M059J (cell line): ENCODE measurements around the gene LRRC25. TPM values are rescaled to one million over a fixed set of nuclear protein-coding genes. Genes with fewer than 3 reads are reported as not detected.
A peak's percentile ranks its signal among the peaks of the same experiment; 100 is the strongest.

Experiments used
- DNase-seq: peaks from one replicate; pipeline ENCODE4 v3.0.0-alpha.2; 2012; ENCODE audit warnings: low read depth
- total RNA-seq: library from RNA; depleted of rRNA; stranded (reverse); fragments of >200 nt; shearing (Covaris generic); gene quantifications from 2 replicates; pipeline ENCODE4 v1.2.3, GENCODE V29; 2014

Gene LRRC25
- total RNA-seq, 1 experiment from 2014 or later, result not detected

GRCh38 chr19:18424890-18425514, 27.6 kb upstream of the LRRC25 start:
- DNase-seq, result no peak

DNA sequence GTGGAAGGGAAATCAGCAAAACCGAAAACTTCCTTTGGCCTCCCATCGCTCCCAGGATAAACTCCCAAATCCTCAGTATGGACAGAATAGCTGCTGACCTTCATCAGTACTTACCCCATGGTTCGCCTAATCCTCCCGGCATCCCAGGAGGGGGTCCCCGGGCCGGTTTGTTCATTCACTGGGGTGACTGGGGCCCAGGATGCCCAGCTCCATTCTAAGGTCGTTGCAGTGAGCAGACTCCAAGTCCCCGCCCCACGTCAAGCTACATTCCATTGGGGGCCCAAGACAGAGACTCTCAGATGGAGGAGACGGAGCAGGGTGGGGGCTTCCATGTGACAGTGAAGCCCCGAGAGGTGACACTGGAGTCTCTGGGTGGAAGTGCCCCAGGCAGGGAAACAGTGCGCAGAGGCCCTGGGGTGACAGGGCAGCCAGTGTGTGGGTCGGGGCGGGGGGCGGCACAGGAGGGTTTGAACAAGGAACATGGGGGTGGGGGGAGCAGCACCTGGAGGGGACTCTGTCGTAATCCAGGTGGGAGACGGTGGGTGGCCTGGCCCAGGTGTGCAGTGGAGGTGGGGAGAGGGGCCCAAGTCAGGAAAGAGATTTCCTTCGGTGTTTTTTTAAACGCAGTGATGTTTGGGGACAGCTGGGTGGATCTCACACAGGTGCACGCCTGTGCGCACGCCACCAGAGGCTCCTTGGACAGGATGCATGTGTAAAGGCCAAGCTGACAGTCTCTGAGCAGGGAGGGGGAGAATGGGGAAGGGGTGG, 26.9 kb upstream of the LRRC25 start:
- no peak for DNase-seq

GRCh38 chr19:18423258-18424020, 26.0 kb upstream of the LRRC25 start:
- no peak for DNase-seq

DNA sequence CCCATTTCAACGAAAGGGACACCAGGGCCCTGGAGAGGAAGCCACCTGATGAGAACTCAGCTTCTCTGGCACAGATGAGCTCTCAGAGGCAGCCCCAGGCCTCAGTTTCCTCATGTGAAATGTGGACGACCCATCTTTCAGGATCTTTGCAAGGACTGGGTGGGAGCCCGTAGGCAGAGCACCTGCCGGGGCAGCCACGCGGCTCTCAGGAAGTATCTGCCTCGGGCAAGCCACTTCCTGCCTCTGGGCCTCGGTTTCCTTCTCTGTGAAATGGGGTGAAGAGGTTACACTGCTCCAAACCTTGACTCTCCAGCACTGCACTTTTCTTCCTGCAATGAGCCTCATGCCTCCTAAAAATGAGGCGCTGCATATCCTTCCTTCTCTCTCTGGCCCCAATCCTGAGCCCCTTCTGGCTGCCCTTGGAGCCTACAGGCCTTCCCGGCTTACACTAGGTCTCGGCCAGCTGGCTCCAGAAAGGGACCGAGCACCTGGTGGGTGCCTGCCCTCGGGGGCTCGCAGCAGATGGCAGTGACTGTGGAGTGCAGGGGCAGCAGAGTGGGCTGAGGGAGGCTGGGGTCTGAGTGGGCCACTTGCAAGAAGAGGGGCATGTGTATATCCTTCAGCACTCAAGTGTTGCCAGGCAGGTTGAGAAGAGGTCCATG, 25.2 kb upstream of the LRRC25 start:
- no peak for DNase-seq

DNA sequence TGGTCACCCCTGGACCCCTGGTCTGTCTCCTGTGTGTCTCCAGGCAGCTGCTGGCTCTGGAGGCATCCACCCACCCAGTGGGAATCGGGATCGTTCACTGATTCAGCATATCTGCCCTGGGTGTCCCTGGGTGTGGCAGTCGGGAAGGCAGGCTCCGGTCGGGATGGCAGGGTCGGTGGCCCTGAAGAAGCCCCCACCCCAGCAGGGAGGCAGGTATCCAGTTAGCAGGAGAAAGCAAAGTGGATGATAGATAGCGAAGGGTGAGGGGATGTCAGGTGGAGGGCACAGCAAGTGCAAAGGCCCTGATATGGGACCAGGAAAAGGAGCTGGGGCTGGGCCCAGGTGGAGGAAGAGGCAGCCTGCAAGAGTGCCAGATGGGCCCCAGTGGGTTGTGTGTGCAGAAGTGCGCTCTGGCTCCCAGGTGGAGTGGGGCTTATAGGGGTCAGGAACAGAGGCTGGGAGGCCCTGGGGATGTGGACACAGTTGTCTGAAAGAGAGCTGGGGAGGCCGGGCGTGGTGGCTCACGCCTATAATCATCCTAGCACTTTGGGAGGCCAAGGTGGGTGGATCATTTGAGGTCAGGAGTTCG, 24.0 kb upstream of the LRRC25 start:
- no peak for DNase-seq

DNA sequence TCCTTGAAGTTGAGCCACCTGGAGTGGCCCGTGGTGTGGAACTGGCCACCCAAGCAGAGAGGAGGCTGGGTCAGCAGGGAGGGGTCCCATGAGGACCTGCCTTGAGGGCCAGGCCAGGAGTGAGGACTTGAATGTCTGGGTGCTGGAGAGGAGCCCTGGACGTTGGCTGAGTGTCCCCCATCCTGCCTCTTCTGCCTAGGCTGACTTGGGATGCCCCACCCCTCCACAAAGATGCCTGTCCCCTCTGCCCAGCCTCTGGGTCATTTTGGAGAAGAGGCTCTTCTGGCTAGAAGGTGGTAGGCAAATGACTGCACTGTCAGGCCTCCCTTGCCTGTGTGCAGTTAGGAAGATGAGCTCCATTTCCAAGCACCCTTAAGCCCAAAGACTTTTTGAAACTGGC, 23.5 kb upstream of the LRRC25 start:
- no peak for DNase-seq

DNA sequence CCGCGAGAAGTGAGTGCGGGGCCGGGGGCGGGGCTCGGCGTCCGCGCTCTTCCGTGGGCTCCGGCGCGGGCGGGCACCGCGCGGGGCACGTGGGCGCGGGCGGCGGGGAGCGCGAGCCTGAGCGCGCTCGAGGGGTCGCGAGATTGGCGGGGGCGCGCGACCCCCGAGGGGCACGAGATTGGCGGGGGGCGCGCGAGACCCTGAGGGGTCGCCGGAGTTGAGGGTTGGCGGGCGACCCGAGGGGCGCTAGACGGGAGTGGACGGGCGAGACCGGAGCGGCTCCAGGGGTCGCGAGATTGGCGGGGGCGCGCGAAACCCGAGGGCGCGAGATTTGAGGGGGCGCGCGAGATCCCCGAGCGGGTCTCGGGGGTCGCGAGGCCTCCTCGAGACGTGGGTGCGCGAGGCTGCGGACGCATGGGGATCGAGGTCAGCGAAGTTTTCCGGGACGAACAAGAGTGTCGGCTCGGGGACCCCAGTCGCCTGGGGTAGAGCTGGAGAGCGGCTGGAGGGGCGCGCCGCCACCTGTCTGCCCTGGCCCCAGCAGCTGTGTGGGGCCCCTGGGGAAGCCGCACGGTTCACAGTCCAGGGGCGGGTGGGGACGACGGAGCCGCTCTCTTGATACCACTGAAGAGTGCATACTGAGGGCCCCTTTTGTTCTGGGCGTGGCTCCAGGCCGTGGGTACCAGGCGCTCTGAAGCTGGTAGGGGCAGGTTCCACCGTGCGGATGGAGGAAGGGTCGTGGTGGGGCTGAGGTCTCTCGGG, 22.5 kb upstream of the LRRC25 start:
- no peak for DNase-seq

DNA sequence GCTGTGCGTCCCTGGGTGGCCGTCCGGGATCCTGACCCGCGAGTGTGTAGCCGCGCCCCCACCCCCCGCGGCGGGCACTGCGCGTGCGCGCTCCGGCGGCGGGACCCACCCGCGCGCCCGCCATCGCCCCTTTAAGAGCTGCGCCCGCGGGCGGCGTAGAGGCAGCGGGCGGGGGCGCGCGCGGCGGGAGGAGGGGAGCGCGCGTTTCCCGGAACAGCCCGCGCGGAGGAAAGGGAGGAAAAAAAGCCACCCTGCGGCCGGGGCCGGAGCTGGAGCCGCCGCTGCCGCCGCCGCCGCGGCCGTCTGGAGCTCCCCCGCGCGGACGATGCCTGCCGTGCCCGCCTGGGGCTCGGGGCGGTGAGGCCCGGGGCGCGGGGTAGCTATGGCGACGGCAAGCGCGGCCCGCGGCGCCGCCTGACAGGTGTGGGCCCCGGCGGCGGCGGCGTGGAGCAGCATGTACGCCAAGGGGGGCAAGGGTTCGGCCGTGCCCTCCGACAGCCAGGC, 21.8 kb upstream of the LRRC25 start, which contains the start of gene SSBP4:
Gene SSBP4 (plus strand): TSS at position 204 of the 504 bp plus-strand sequence. CDS start 251 bp downstream, at position 455.
- peak; percentile 69 for DNase-seq

- no peak for DNase-seq
Measured at GRCh38 chr19:18418483-18419194, 21.2 kb upstream of the LRRC25 start.

DNA sequence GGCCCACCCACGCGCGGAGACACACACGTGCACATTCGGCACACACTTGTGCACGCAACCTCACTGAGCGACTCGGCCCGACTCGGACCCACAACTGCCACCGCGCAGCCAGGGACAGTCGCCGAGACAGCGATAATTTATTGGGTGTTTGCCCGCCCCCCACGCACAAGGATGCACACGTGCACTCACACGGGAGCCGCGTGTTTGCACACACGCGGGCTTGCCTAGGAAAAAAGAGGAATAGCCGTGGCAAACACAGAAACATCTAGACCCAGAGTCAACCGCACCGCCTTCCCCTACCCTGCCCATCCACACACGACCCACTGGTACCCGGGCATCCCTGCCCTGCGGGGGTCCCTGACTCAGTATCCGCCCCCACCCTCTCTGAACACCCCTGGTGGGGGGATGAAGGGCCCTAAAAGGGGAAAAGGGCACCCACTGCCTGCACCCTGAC, 20.6 kb upstream of the LRRC25 start:
- DNase-seq, result no peak

DNA sequence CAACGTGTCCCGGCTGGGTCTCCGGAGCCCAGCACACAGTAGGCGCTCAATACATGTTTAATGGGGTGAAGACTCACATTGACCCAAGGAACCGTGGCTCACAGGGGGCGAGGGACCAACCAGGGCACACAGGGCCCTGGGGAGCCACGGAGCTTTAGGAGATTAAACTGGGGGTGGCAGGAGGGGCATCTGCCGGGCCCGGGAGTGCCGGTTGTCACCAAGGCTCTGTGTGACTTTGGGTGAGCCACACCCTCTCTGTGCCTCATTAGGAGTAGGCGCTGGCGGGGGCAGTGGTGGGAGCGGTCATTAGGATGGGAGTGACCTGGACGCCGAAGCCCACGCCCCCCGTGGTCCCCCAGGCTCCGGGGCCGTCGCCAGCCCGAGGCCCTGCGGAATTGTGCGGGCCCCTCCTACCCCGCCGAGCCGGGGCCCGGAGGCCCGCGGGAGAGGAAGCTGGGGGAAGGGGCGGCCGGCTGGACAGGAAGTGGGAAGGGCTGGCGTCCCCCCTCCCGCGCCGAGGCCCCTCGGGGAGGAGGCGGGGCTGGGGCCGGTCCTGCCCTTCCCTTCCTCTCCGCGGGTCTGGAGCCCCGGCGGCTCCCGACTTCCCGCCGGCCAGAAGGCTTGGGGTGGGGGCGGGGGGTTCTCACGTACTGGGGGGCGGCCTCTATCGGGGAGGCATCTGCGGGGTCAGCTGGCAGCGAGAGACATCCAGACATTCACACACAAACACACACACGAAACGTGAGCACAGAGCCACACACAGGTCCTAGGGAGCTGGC, 20.0 kb upstream of the LRRC25 start:
- DNase-seq, result peak; percentile 87

DNA sequence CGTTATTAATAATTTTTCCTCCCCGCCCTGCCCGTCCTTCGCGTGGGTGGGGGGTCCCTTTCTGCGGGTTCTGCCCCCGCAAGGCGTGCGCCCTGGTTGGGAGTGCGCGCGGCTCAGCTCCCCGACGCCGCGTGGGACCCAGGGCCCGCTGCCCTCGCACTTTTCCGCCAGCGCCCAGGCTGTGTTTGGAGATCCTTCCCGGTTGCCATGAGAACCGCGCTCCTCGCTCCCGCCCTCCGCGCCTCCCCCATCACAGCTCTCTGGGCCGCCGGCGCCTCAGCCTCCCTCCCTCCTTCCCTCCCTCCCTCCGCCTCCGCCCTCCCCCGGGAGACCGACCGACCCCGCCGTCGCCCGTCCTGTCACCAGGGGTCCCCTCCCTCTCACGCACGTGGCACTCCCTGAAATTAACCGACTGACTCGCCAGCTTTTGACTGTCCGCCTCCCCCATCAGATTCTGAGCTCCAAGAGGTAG, 19.4 kb upstream of the LRRC25 start:
- DNase-seq, result peak; percentile 93

DNA sequence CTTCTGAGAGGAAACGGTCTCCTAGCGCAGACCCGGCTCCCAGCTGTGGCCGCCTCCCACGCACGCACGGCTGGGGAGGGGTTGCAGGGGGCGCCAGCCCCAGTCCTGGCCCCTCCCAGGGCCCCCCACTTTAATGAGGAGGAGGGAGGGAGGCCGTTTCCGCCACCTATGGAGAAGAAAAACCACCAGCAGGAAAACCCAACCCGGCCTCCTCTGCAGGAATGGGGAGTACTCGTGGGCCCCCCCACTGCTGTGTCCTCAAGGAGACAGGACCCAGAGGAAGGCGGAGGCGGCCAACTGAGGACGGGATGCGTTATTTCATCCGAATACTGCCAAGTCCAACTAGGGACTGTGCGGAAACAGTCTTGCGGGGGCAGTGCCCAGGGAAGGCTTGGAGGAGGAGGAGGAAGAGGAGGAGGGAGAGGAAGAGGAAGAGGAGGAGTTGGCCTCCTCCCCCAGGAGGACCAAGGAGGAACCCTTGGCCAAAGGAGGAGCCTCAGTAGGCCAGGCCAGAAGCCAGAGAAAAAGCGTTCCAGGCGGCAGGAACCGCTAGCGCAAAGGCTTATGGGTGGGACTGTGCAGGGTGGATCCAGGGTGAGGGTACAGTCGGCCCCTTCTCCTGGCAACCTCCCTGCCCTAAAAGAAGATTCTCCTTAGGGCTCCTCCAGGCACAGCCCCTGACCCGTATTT, 17.9 kb upstream of the LRRC25 start:
- DNase-seq, result no peak

DNA sequence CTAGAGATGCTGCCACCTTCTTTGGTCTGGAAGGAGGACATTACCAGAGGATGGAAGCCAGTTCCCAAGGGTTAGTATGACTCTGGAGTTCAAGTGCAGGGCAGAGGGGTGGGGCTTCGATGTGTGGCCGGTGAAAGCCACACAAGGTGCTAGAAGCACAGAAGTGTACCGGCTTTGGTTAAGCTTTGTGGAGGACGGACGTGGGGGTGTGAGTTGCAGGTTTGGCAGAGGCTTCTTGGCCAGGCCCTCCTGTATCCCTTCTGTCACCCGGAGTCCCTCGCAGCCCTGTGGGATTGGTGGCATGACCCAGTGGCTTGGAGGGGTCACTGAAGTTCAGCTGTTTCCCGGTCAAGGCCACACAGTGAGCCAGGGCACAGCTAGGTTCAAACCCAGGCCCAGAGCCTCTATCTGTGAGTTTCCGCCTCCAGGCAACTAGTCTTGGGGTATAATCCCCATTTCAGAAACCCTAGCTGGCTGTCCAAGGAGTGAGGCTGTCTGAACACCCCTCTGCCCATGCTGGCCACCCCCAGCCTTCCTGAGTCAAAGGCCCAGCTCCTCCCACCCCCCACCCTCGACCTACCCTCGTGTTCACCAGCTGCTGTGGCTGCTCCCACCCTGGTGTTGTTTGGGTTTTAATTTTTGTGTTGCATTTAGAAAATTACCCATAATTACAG, 17.2 kb upstream of the LRRC25 start:
- peak; percentile 76 for DNase-seq

- no peak for DNase-seq
Measured at GRCh38 chr19:18412610-18413239, 15.3 kb upstream of the LRRC25 start.

GRCh38 chr19:18408053-18408476, 10.6 kb upstream of the LRRC25 start:
- no peak for DNase-seq

DNA sequence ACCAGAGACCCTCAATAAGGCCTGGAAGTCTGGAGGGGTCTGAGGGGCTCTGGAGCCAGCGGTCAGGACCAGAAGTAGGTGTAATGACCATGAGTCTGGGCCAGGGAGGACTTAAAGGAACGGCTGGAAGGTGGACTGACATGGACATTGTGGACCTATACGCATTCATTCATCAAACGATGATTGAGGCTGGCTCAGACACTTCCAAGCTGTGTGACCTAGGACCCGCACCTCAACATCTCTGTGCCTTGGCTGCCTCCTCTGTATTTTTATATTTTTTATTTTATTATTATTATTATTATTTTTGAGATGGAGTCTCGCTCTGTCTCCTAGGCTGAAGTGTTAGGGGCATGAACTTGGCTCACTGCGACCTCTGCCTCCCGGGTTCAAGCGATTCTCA, 9.3 kb upstream of the LRRC25 start:
- DNase-seq, result no peak
